ENCODE measurements around the gene TTC29. TPM values are rescaled to one million over a fixed set of nuclear protein-coding genes. Genes with fewer than 3 reads are reported as not detected.
"Not testable (repeated sequence)": the region's sequence is repeated elsewhere in the genome, so short reads cannot be mapped to it uniquely, and the experiment has no call there.

The TTC29 gene
- total and polyA plus RNA-seq, 12 donors = not detected

DNA sequence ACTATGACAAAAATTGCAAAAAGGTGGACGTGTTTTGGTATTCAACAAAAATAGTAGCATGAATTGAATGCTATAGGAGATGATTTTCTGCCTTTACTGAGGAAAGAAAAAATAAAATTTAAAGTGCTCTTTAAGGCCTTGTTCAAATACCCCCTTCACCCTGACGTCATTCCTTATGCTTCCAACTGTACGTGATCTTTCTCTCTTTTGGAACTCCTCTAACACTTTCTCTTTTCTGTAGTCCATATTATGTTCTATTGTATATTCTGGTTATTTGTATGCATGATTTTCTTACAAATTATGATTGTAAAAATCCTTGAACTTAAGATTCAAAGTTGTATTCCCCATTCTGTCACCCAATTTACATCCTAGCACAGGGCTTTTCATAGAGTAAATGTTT, 206.5 kb downstream of the TTC29 start:
- WGBS, 4 donors = 58 to 71% (median 64%) methylated on average over 3 of the region's 3 CpGs
- H3K36me3 ChIP-seq (replicated peaks in 1 of 2) = no peaks in the 10 kb centered on the region
- TF ChIP-seq POLR2A (IDR thresholded peaks at IDR 0.05) (no peak), CTCF (IDR thresholded peaks at IDR 0.05) (no peak)
- H3K4me3 ChIP-seq = no peak overlapping the region
- H3K27me3 ChIP-seq = no peaks in the 10 kb centered on the region
- no peak for DNase-seq
- no peaks in the 10 kb centered on the region for H3K4me1 ChIP-seq (replicated peaks in 1 of 2)
- intact Hi-C loops (cut with DNase I) = no loop called here
- H3K9me3 ChIP-seq (replicated peaks in 1 of 3) = no peaks in the 10 kb centered on the region
- no peak overlapping the region for H3K27ac ChIP-seq

- 29 to 60% (median 47%) methylated on average over 1 of the region's 1 CpG for WGBS, 4 donors
- DNase-seq; intact Hi-C loops (cut with DNase I); H3K27ac ChIP-seq; H3K4me3 ChIP-seq; H3K9me3 ChIP-seq (replicated peaks in 1 of 3); H3K27me3 ChIP-seq; H3K36me3 ChIP-seq (replicated peaks in 1 of 2); H3K4me1 ChIP-seq (replicated peaks in 1 of 2): not testable (repeated sequence)
These were observed 222.1 kb downstream of the TTC29 start for GRCh38 chr4:146723519-146723918.

DNA sequence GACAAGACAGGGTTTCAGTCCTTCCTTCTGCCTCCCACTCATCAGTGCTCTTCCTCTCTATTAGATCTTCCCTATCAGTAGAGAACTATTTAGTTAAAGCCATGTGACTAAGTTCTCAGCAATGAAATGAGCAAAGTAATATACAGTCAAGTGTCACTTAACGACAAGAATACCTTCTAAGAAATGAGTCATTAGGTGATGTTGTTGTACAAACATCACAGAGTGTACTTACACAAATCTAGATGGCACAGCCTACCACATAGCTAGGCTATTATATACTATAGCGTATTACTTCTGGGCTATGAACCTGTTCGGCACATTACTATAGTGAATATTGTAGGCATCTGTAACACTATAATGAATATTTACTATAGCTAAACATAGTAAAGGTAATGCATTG, 235.7 kb downstream of the TTC29 start:
- WGBS, 4 donors = 78 to 88% (median 84%) methylated on average over 3 of the region's 3 CpGs

DNA sequence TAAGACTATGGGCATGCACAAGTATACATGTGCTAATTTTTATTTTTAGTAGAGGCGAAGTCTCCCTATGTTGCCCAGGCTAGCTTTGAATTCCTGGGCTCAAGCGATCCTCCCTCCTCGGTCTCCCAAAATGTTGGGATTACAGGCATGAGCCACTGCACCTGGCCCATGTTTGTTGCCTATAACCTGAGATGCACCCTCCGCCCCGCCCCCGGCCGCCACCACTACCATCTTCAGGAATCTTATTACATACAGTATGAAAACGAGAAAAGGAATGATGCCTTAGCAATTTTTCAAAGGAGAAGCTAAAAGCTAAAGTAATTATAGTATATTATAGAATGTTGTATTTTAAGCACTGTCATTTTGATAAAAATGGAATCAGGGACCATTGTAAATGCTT, 245.8 kb downstream of the TTC29 start:
- 86 to 91% (median 88%) methylated on average over 8 of the region's 8 CpGs for WGBS, 4 donors

More for the DNA sequence above, 235.7 kb downstream of the TTC29 start:
- no peaks in the 10 kb centered on the region for H3K36me3 ChIP-seq (replicated peaks in 1 of 2)
- no peak overlapping the region for H3K27ac ChIP-seq
- TF ChIP-seq POLR2A (IDR thresholded peaks at IDR 0.05) = no peak
- TF ChIP-seq CTCF (IDR thresholded peaks at IDR 0.05) = no peak
- H3K9me3 ChIP-seq (replicated peaks in 1 of 3) = peaks cover 0 to 5% (median 0%) of the 10 kb centered on the region in 3 donors
- H3K4me3 ChIP-seq = no peak overlapping the region
- intact Hi-C loops (cut with DNase I) = no loop called here
- DNase-seq = no peak
- H3K4me1 ChIP-seq (replicated peaks in 1 of 2) = no peaks in the 10 kb centered on the region
- no peaks in the 10 kb centered on the region for H3K27me3 ChIP-seq

More for the DNA sequence above, 245.8 kb downstream of the TTC29 start:
- H3K27me3 ChIP-seq = no peaks in the 10 kb centered on the region
- no peak for TF ChIP-seq POLR2A (IDR thresholded peaks at IDR 0.05)
- no peak for TF ChIP-seq CTCF (IDR thresholded peaks at IDR 0.05)
- no peaks in the 10 kb centered on the region for H3K4me1 ChIP-seq (replicated peaks in 1 of 2)
- DNase-seq = no peak
- no peak overlapping the region for H3K4me3 ChIP-seq
- no peak overlapping the region for H3K27ac ChIP-seq
- intact Hi-C loops (cut with DNase I) = no loop called here
- no peaks in the 10 kb centered on the region for H3K36me3 ChIP-seq (replicated peaks in 1 of 2)
- H3K9me3 ChIP-seq (replicated peaks in 1 of 3) = no peaks in the 10 kb centered on the region
